H1 (cell line): ENCODE data around the gene ARSA. TPM values are rescaled to one million over a fixed set of nuclear protein-coding genes. Genes with fewer than 3 reads are reported as not detected.

Experiments
- HDAC6 ChIP-seq: IDR thresholded peaks from one replicate; pipeline ENCODE4 v1.7.1; 2012; ENCODE audit warnings: low read depth, mild to moderate bottlenecking, inconsistent platforms, low read length, moderate library complexity
- KDM1A ChIP-seq: fragments of 200-600, 300-600 bp; sonication (generic); IDR thresholded peaks from 2 replicates; pipeline ENCODE4 v1.7.1; 2016; ENCODE audit warnings: mild to moderate bottlenecking, low read length, borderline replicate concordance
- TAF7 ChIP-seq: optimal IDR thresholded peaks from 2 replicates; pipeline ENCODE3; 2011; ENCODE audit warnings: low read depth, mild to moderate bottlenecking, inconsistent platforms, low read length, moderate library complexity, borderline replicate concordance
- polyA plus RNA-seq, 7 experiments: library from polyadenylated mRNA; depleted of rRNA in 3 of 7; stranded (reverse) in 5 of 7; unstranded in 2 of 7; fragments of >200 nt in 5 of 7; fragments of 200-250 nt in 2 of 7; gene quantifications; 1 replicate in 5 of 7; 2 replicates in 1 of 7; 4 replicates in 1 of 7; pipeline versions ENCODE4 v1.2.1 to v1.2.3, GENCODE V29; 2011 to 2013; ENCODE audit warnings: missing spikeins in 2 of 7, mixed read lengths in 2 of 7
- total RNA-seq: library from RNA; stranded (reverse); fragmentation: NEBNext Ultra II Directional; extraction: Animal tissue kit (Norgen Biotek cat#: 25700); gene quantifications from 2 replicates; pipeline ENCODE4 v1.2.1, GENCODE V29; 2021

ARSA gene
- total and polyA plus RNA-seq, 2 of the 8 experiments (the other 6 are each of a cell fraction or from before 2014, with no cell fraction given): 9.8 to 10.1 TPM

DNA sequence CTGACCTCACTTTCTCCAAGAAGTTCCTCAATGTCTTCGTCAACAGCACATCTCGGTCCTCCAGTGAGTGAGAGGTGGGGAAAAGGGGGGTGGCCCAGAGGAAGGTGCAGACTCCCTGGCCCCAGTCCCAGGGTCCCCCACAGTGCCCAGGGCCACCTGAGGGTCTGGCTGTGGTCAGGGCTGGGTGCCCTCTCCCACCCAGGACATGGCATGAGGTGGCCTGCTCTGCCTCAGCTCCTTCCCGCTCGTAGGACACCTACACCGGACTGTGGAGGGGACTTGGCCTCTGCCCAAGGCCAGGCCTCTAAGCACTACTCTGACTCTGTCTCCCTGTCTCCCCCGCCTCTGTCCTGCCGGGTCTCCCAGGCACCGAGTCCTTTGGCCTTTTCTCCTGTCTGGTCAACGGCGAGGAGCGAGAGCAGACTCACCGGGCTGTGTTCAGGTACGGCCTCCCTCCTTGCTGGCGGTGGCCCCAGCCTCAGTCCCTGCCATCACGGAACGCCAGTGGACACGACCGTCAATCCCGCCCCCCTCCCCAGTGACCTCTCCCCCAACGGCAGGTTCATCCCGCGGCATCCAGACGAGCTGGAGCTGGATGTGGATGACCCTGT lies 22.8 kb downstream of the ARSA start (continued):
- TF ChIP-seq KDM1A (no peak), TAF7 (no peak), HDAC6 (no peak)
